ENCODE measurements around the gene PTPN4. TPM values are rescaled to one million over a fixed set of nuclear protein-coding genes. Genes with fewer than 3 reads are reported as not detected.

Gene PTPN4, protein sequence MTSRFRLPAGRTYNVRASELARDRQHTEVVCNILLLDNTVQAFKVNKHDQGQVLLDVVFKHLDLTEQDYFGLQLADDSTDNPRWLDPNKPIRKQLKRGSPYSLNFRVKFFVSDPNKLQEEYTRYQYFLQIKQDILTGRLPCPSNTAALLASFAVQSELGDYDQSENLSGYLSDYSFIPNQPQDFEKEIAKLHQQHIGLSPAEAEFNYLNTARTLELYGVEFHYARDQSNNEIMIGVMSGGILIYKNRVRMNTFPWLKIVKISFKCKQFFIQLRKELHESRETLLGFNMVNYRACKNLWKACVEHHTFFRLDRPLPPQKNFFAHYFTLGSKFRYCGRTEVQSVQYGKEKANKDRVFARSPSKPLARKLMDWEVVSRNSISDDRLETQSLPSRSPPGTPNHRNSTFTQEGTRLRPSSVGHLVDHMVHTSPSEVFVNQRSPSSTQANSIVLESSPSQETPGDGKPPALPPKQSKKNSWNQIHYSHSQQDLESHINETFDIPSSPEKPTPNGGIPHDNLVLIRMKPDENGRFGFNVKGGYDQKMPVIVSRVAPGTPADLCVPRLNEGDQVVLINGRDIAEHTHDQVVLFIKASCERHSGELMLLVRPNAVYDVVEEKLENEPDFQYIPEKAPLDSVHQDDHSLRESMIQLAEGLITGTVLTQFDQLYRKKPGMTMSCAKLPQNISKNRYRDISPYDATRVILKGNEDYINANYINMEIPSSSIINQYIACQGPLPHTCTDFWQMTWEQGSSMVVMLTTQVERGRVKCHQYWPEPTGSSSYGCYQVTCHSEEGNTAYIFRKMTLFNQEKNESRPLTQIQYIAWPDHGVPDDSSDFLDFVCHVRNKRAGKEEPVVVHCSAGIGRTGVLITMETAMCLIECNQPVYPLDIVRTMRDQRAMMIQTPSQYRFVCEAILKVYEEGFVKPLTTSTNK
- total RNA-seq: 10 to 100 TPM; 17.3 to 35.4 (median 29.2) TPM
- 1 to 10 TPM; 2.1 to 8.5 (median 2.8) TPM for polyA plus RNA-seq
- long read RNA-seq, donor 1, full-length matches to known transcripts: 1 of 6 reads
- long read RNA-seq, donor 1, partial matches to known transcripts: 0 of 6 reads
- long read RNA-seq, donor 1, other reads (novel, unspliced or antisense): 5 of 6 reads
- long read RNA-seq, donor 2, full-length matches to known transcripts: 2 of 13 reads
- long read RNA-seq, donor 2, partial matches to known transcripts: 2 of 13 reads
- long read RNA-seq, donor 2, other reads (novel, unspliced or antisense): 9 of 13 reads

DNA sequence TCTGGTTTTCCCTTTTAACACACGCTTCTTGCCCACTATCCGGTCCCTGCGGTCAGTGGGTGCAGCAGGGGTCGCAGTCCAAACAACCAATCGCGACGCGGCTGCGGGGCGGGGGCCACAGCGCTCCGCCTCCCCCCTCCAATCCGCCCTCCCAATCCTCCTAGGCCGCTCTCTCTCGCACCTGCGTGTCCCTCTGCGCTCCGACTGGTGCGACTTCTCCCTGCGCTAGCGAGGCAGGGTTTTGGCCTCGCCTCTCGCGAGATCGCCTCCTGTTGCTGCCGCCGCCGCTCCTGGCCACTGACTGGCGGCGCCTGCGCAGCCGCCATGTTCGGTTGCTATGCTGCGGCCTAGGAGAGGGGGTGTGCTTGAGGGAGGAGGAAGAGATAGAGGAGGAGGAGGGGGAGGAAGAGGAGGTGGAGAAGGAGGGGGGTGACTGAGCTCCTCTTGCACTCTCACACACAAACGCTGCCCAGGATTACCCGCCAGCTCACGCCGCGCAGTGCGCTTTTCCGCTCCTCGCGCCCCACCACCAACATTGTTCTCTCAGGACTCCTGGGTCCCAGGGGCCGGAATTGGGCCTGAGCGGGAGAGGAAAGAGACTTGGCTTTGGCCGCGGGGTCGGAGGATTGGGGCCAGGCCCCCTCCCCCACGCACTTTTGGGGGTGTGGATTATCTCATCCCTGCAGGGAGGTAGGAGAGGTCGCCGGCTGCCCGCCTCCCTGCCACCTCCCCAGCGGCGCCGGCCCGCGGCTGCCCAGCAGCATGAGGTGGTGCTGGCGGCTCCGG is at the start of gene PTPN4:
PTPN4 (plus strand) TSS at position 472 of the 786 bp plus-strand sequence. CDS start 49,932 bp downstream, outside the sequence.
- DNase-seq: peak; percentile 96 to 98
- peak within 1 kb of the TSS; percentile 92 for H3K4me3 ChIP-seq
- H3K27me3 ChIP-seq (ENCODE audit: insufficient read depth in 3 of 3, low read length in 2 of 3): no peaks in the 10 kb centered on the region
- WGBS, 3 donors: 0 to 1% (median 0%) methylated on average over 50 to 59 of the region's 59 CpGs
- TF ChIP-seq, protein P1, sequence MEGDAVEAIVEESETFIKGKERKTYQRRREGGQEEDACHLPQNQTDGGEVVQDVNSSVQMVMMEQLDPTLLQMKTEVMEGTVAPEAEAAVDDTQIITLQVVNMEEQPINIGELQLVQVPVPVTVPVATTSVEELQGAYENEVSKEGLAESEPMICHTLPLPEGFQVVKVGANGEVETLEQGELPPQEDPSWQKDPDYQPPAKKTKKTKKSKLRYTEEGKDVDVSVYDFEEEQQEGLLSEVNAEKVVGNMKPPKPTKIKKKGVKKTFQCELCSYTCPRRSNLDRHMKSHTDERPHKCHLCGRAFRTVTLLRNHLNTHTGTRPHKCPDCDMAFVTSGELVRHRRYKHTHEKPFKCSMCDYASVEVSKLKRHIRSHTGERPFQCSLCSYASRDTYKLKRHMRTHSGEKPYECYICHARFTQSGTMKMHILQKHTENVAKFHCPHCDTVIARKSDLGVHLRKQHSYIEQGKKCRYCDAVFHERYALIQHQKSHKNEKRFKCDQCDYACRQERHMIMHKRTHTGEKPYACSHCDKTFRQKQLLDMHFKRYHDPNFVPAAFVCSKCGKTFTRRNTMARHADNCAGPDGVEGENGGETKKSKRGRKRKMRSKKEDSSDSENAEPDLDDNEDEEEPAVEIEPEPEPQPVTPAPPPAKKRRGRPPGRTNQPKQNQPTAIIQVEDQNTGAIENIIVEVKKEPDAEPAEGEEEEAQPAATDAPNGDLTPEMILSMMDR (IDR thresholded peaks at IDR 0.05): no peak
- no peaks in the 10 kb centered on the region for H3K36me3 ChIP-seq (ENCODE audit: insufficient read depth in 1 of 2, low read depth in 1 of 2)
- H3K4me1 ChIP-seq: peaks cover 45% of the 10 kb centered on the region
- H3K9me3 ChIP-seq: no peaks in the 10 kb centered on the region
- peak within 1 kb of the TSS; percentile 92 for H3K27ac ChIP-seq
- intact Hi-C loops (cut with DNase I): loop anchor here (5.0 to 10.0 kb wide), 2 partner anchors 253 to 415 kb away; partner anchors contain the start of gene EPB41L5 (in 1 of the 2)
- ATAC-seq: peak; percentile 92 to 95 (median 93)

DNA sequence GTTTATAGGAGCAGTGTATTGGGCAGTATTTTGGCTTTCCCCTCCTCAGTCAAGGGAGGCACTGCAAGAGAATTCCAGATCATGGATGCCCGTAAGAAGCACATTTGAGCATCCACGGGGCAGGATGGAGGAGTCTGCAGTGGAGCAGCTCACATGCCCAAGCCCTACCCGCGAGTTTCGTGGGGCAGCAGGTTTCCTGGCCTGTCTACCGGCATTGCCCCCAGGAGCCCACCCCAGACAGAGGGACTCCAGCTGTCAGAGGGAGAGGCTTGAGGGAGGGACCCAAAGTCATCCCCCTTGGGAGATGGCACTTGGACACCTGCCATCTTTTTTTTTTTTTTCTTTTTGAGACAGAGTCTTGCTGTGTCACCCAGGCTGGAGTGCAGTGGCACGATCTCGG is 49.4 kb upstream of the PTPN4 start:
- DNase-seq (no peak), ATAC-seq (no peak)
- Histone ChIP-seq H3K27me3 (ENCODE audit: insufficient read depth in 3 of 3, low read length in 2 of 3) (no peaks in the 10 kb centered on the region), H3K9me3 (peaks cover under 1% of the 10 kb centered on the region), H3K4me1 (peaks cover 9% of the 10 kb centered on the region), H3K36me3 (ENCODE audit: insufficient read depth in 1 of 2, low read depth in 1 of 2) (no peaks in the 10 kb centered on the region), H3K4me3 (no peak overlapping the region), H3K27ac (no peak overlapping the region)
- intact Hi-C loops (cut with DNase I): no loop called here
- 78 to 84% (median 82%) methylated on average over 8 of the region's 8 CpGs for WGBS, 3 donors
- TF ChIP-seq, protein P1 (IDR thresholded peaks at IDR 0.05): no peak

DNA sequence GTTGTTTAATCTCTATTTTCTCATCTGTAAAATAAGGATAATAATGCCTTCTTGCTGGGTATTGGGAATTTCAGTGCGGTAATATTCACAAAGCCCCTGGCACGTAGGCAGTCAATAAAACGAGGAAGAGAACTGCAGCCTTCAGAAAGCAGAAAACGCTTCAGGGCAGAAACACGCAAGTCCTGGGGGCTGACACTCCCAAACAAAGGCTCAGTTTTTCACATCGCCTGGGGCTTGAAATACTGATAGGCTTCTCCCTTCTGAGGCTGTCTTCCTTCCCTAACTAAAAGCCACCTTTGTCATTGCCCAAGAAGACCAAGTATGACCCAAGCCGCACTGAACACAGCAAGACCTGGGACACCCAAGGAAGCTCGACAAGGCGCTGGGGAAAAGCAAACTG is 48.4 kb upstream of the PTPN4 start:
- Histone ChIP-seq H3K27me3 (ENCODE audit: insufficient read depth in 3 of 3, low read length in 2 of 3) (no peaks in the 10 kb centered on the region), H3K4me3 (no peak overlapping the region), H3K4me1 (peaks cover 19% of the 10 kb centered on the region), H3K27ac (no peak overlapping the region), H3K9me3 (no peaks in the 10 kb centered on the region), H3K36me3 (ENCODE audit: insufficient read depth in 1 of 2, low read depth in 1 of 2) (no peaks in the 10 kb centered on the region)
- intact Hi-C loops (cut with DNase I): no loop called here
- 89 to 94% (median 90%) methylated on average over 9 of the region's 9 CpGs for WGBS, 3 donors
- no peak for DNase-seq
- TF ChIP-seq, protein P1 (IDR thresholded peaks at IDR 0.05): no peak
- no peak for ATAC-seq

DNA sequence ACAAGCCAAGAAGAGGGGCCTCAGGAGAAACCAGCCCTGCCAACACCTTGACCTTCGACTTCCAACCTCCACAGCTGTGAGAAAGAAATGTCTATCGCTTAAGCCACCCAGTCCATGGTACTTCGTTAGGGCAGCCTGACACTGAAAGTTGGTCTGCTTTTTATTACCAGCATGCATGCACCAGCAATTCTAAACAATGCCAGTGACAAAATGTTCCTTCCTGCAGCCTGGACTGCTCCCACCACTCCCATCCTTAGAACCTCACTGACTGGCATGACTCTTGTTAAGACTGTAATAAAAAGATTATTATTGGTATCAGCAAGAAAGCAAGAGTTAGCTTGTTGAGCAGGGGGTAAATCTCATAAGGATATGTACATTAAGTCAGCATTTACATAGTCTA is 47.2 kb upstream of the PTPN4 start:
- H3K27ac ChIP-seq: no peak overlapping the region
- TF ChIP-seq, protein P1 (IDR thresholded peaks at IDR 0.05): no peak
- ATAC-seq: no peak
- H3K9me3 ChIP-seq: no peaks in the 10 kb centered on the region
- no peaks in the 10 kb centered on the region for H3K36me3 ChIP-seq (ENCODE audit: insufficient read depth in 1 of 2, low read depth in 1 of 2)
- 61 to 96% (median 73%) methylated on average over 3 of the region's 3 CpGs for WGBS, 3 donors
- H3K4me1 ChIP-seq: peaks cover 21% of the 10 kb centered on the region
- no peak for DNase-seq
- intact Hi-C loops (cut with DNase I): no loop called here
- no peak overlapping the region for H3K4me3 ChIP-seq
- H3K27me3 ChIP-seq (ENCODE audit: insufficient read depth in 3 of 3, low read length in 2 of 3): no peaks in the 10 kb centered on the region
